K562 (cell line): ENCODE results near the gene ENDOV. TPM values are rescaled to one million over a fixed set of nuclear protein-coding genes. Genes with fewer than 3 reads are reported as not detected.
A peak's percentile ranks its signal among the peaks of the same experiment; 100 is the strongest.

ENCODE experiments used
- ATAC-seq: fragments of 200-7000 bp; cut with Tn5 transposase; 3 replicates; pipeline ENCODE4 v1.9.1; 2020; ENCODE audit warnings: moderate library complexity
- BruUV-seq: library from RNA; stranded (reverse); fragments of 400-500 nt; replicated peaks from 2 replicates; lab custom pipeline; 2021; lab: Mats Ljungman, UMichigan
- CTCF ChIA-PET: fragments of 300-600 bp; formaldehyde crosslinking; extraction: SDS; loops from one replicate; lab custom pipeline; 2021; ENCODE audit warnings: low intra/inter-chr PET ratio; lab: Yijun Ruan, JAX
- POLR2A ChIA-PET: fragments of 300-600, 350-650 bp; sonication (Branson Sonifier 250); formaldehyde crosslinking; extraction: SDS; loops from one replicate; lab custom pipeline; 2021; ENCODE audit warnings: antibody characterized with exemption, inconsistent platforms; lab: Yijun Ruan, JAX
- DNase-seq, 4 experiments: peaks; one replicate each; pipeline versions ENCODE4 v3.0.0 to v3.0.0-alpha.2; 2011 to 2018; ENCODE audit warnings: low spot score in 3 of 4, mixed read lengths in 3 of 4; ENCODE audit errors: extremely low read depth in 1 of 4
- FAIRE-seq: peaks from 2 replicates; lab custom pipeline; 2011; peaks lifted over from hg19 to GRCh38; lab: Jason Lieb, UNC
- H2AFZ ChIP-seq: 2 replicates; pipeline ENCODE4 v1.6.0; 2011; ENCODE audit warnings: low read depth, low read length, control low read depth, inconsistent platforms
- H3K27ac ChIP-seq: fragments of 200-600 bp; 3 replicates; pipeline ENCODE4 v1.8.0; 2011; ENCODE audit warnings: low read depth, mild to moderate bottlenecking, control low read depth, inconsistent platforms, low read length, moderate library complexity, mixed read lengths; ENCODE audit errors: extremely low read depth
- H3K27me3 ChIP-seq, 2 experiments: fragments of 300-600 bp in 1 of 2; 2 replicates in 1 of 2; 3 replicates in 1 of 2; pipeline versions ENCODE4 v1.6.0 to v1.8.0; 2011; ENCODE audit warnings: inconsistent platforms in 2 of 2, low read length in 2 of 2, mild to moderate bottlenecking in 1 of 2, mixed read lengths in 1 of 2, moderate library complexity in 1 of 2; ENCODE audit not compliant: control insufficient read depth in 2 of 2, insufficient read depth in 2 of 2
- H3K36me3 ChIP-seq: fragments of 300-600 bp; 3 replicates; pipeline ENCODE4 v1.8.0; 2011; ENCODE audit warnings: mild to moderate bottlenecking, low read length, inconsistent platforms; ENCODE audit not compliant: control insufficient read depth, insufficient read depth
- H3K4me1 ChIP-seq, 2 experiments: fragments of 200-600 bp in 1 of 2; replicated peaks in 1 of 2; 2 replicates in 1 of 2; 3 replicates in 1 of 2; pipeline versions ENCODE4 v1.5.1 to v1.8.0; 2011; ENCODE audit warnings: inconsistent platforms in 2 of 2, low read length in 2 of 2, mild to moderate bottlenecking in 1 of 2, mixed read lengths in 1 of 2, moderate library complexity in 1 of 2; ENCODE audit not compliant: control insufficient read depth in 2 of 2, insufficient read depth in 2 of 2
- H3K4me2 ChIP-seq: 2 replicates; pipeline ENCODE4 v1.6.1; 2011; ENCODE audit warnings: low read length, control low read depth, inconsistent platforms, mixed read lengths; ENCODE audit not compliant: insufficient read depth
- H3K4me3 ChIP-seq: fragments of 200-600 bp; sonication (generic), shearing (Covaris generic); 2 replicates; pipeline ENCODE4 v1.5.1; 2016; ENCODE audit warnings: control low read depth, inconsistent platforms
- H3K79me2 ChIP-seq: fragments of 200-600 bp; 3 replicates; pipeline ENCODE4 v1.8.0; 2011; ENCODE audit warnings: low read length, inconsistent platforms; ENCODE audit not compliant: control insufficient read depth, insufficient read depth
- H3K9ac ChIP-seq, 2 experiments: 2 replicates each; pipeline versions ENCODE4 v1.6.0 to v1.6.1; 2011; ENCODE audit warnings: low read depth in 2 of 2, low read length in 2 of 2, control low read depth in 1 of 2, inconsistent platforms in 1 of 2, mild to moderate bottlenecking in 1 of 2, mixed read lengths in 1 of 2; ENCODE audit not compliant: insufficient read depth in 1 of 2
- H3K9me1 ChIP-seq: one replicate; pipeline ENCODE4 v1.6.0; 2011; ENCODE audit warnings: inconsistent platforms, mild to moderate bottlenecking, low read length, moderate library complexity; ENCODE audit not compliant: control insufficient read depth, insufficient read depth
- H3K9me3 ChIP-seq: replicated peaks from 2 replicates; pipeline ENCODE4 v1.5.1; 2011; ENCODE audit warnings: low read depth, low read length, inconsistent platforms; ENCODE audit not compliant: control insufficient read depth, insufficient read depth
- H4K20me1 ChIP-seq: replicated peaks from 2 replicates; pipeline ENCODE4 v1.6.1; 2011; ENCODE audit warnings: low read length, inconsistent platforms, mixed read lengths; ENCODE audit not compliant: control insufficient read depth, insufficient read depth
- CREM ChIP-seq: IDR thresholded peaks from 2 replicates; pipeline ENCODE4 v1.6.1; 2014; ENCODE audit warnings: antibody characterized with exemption, low read depth
- ETS1 ChIP-seq: conservative IDR thresholded peaks from 2 replicates; pipeline ENCODE4 v1.6.1; 2011; ENCODE audit warnings: low read depth, mild to moderate bottlenecking, low read length; ENCODE audit not compliant: control insufficient read depth
- ETV1 ChIP-seq: fragments of 450-650 bp; conservative IDR thresholded peaks from 2 replicates; pipeline ENCODE4 v1.6.1; 2016; ENCODE audit warnings: missing genetic modification characterization, control low read depth, low read depth, missing compliant biosample characterization
- FOXA1 ChIP-seq: fragments of 450-650 bp; IDR thresholded peaks from 2 replicates; pipeline ENCODE4 v1.6.1; 2016; ENCODE audit warnings: mild to moderate bottlenecking, borderline replicate concordance
- HNRNPK ChIP-seq: fragments of 200-400 bp; formaldehyde crosslinking; IDR thresholded peaks from one replicate; pipeline ENCODE4 v1.6.1; 2018; ENCODE audit warnings: mild to moderate bottlenecking, low read depth, low read length; ENCODE audit not compliant: poor library complexity, severe bottlenecking
- HSF4 ChIP-seq: fragments of 250-450 bp; sonication (Bioruptor Pico); IDR thresholded peaks from 2 replicates; pipeline ENCODE4 v2.1.2; 2022; ENCODE audit warnings: mild to moderate bottlenecking, moderate library complexity, borderline replicate concordance
- NFIC ChIP-seq: fragments of 450-650 bp; IDR thresholded peaks from 2 replicates; pipeline ENCODE4 v1.6.1; 2017; ENCODE audit warnings: mild to moderate bottlenecking, inconsistent platforms
- RFX7 ChIP-seq: fragments of 250-450 bp; sonication (Bioruptor Pico); IDR thresholded peaks from 2 replicates; pipeline ENCODE4 v1.5.1; 2021; ENCODE audit warnings: mild to moderate bottlenecking
- SMC3 ChIP-seq: conservative IDR thresholded peaks from 2 replicates; pipeline ENCODE4 v1.6.1; 2011; ENCODE audit warnings: low read depth, low read length, improper control_type of control experiment; ENCODE audit not compliant: insufficient read depth
- STAG1 ChIP-seq: sonication (generic); formaldehyde crosslinking; IDR thresholded peaks from 2 replicates; pipeline ENCODE4 v1.5.0; 2020; ENCODE audit warnings: missing genetic modification reagents, borderline replicate concordance
- STAT6 ChIP-seq: sonication (generic); formaldehyde crosslinking; IDR thresholded peaks from 2 replicates; pipeline ENCODE4 v1.8.1; 2023; ENCODE audit warnings: mild to moderate bottlenecking, missing genetic modification reagents
- WGBS: fragments of 100-300 bp; shearing (Covaris generic); methylation state at CpG from one replicate; pipeline ENCODE4 v1.1.6; 2016; ENCODE audit warnings: low coverage, mixed read lengths; ENCODE audit not compliant: insufficient coverage; ENCODE audit errors: missing lambda C conversion rate; 5-methylcytosine and 5-hydroxymethylcytosine counted together
- in situ Hi-C: fragments of 300-500 bp; cut with MboI; formaldehyde crosslinking; loops from 4 replicates; pipeline ENCODE4 v1.15.0; 2018; ENCODE audit warnings: inconsistent platforms, mixed read lengths
- intact Hi-C: fragments of 100-400 bp; cut with micrococcal nuclease; formaldehyde crosslinking; loops from 2 replicates; pipeline ENCODE4 v1.14.2; 2022
- polyA plus RNA-seq, 8 experiments: library from polyadenylated mRNA; depleted of rRNA in 4 of 8; stranded (reverse) in 5 of 8; unstranded in 3 of 8; fragments of >200 nt; fragmentation: Nextera tagmentation in 2 of 8; fragmentation: Illumina TruSeq in 1 of 8; extraction: Ambion mirVana in 2 of 8; extraction: Trizol in 1 of 8; gene quantifications; 2 replicates each; pipeline versions ENCODE4 v1.2.1 to v1.2.3, GENCODE V29; 2011 to 2014; ENCODE audit warnings: inconsistent platforms in 1 of 8, missing spikeins in 1 of 8
- total RNA-seq, 7 experiments: library from RNA; depleted of rRNA in 6 of 7; stranded (reverse); fragments of >200 nt in 6 of 7; fragmentation: Illumina TruSeq in 2 of 7; extraction: Trizol in 2 of 7; gene quantifications; 2 replicates each; pipeline versions ENCODE4 v1.2.1 to v1.2.3, GENCODE V29; 2011 to 2021; ENCODE audit warnings: low replicate concordance in 1 of 7
- TF ChIP-seq, protein P1 (sequence below): fragments of 450-650 bp; formaldehyde crosslinking; IDR thresholded peaks from 2 replicates; pipeline ENCODE4 v1.4.0; 2020; ENCODE audit warnings: mild to moderate bottlenecking, mixed read lengths

Gene ENDOV
- total and polyA plus RNA-seq, 9 of the 15 experiments (the other 6 are each of a cell fraction or from before 2014, with no cell fraction given): 1.2 to 8.2 (median 3.7) TPM

- no peak for TF ChIP-seq ETS1
Observed at GRCh38 chr17:80425835-80426426, 11.0 kb downstream of the ENDOV start (continued).

DNA sequence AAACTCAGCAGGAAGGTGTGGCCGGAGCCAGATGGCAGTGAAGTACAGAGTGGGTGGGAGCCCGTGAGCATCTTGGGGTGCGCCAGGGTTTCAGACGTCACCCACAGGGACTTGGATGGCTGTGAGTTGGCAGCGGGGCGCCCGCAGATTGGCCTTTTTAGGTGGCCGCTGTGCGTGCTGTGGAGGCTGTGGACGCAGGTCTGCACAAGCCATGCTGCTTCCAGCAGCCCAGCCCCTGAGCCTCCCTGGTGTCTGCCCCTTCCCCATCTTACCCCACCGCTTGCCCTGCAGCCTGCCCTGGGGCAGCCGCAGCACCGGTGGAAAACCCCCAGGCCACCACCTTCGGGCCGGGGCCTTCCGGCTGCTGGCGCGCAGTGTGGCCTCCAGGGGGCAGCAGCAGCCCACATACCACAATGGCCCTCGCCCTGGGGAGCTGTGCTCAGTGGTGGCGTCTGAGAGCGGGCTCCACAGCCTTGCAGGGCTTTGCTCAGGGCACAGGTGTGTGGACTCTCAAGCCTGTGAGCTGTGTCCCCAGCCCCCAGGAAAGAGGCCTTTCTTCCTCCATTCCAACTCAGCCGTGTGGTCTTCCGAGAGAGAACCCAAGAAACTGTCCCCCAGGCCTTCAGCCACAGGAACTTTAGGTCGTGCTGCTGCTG, 11.8 kb downstream of the ENDOV start:
- no peaks in the 10 kb centered on the region for H3K79me2 ChIP-seq
- no TSS peak for BruUV-seq
- CTCF ChIA-PET: interaction anchor here (0.5 to 2.7 kb wide), 9 partner anchors 87 to 554 kb away, joined by 3 to 38 read pairs (median 8); no protein-coding TSS in a partner anchor
- ATAC-seq (peak; percentile 98), DNase-seq (peak; percentile 84 to 90 (median 90)), FAIRE-seq (peak; percentile 86)
- H3K9ac ChIP-seq: peak overlapping the region in 1 of 2 experiments; percentile 77; a peak in 2 of 4 replicates
- no peak overlapping the region for H3K4me3 ChIP-seq
- WGBS: 23% methylated on average over 23 of the region's 24 CpGs
- H3K9me3 ChIP-seq: no peaks in the 10 kb centered on the region
- H3K27ac ChIP-seq: no peak overlapping the region
- intact Hi-C loops (loop anchor here (1.0 to 5.0 kb wide), 4 partner anchors 149 to 556 kb away; no protein-coding TSS in a partner anchor), in situ Hi-C loops (loop anchor here (5.0 kb wide), 2 partner anchors 151 to 556 kb away; no protein-coding TSS in a partner anchor)
- peaks cover 23 to 93% of the 10 kb centered on the region in 2 experiments; a peak in 4 of 5 replicates for H3K27me3 ChIP-seq
- H3K4me1 ChIP-seq: peaks cover 0 to 57% of the 10 kb centered on the region in 2 experiments; a peak in 2 of 5 replicates
- peaks cover 34% of the 10 kb centered on the region for H4K20me1 ChIP-seq
- H3K9me1 ChIP-seq: no peaks in the 10 kb centered on the region
- POLR2A ChIA-PET: interaction anchor here (0.6 to 1.0 kb wide), 4 partner anchors 20 to 511 kb away, joined by 3 to 4 read pairs (median 3); partner anchors contain the start of gene GAA
- no peaks in the 10 kb centered on the region for H3K36me3 ChIP-seq
- H3K4me2 ChIP-seq: peak overlapping the region; percentile 9; the same call in 1 of the 2 replicates
- peak overlapping the region; percentile 42; the same call in 1 of the 2 replicates for H2AFZ ChIP-seq
- TF ChIP-seq ETV1 (tag) (peak; percentile 79), RFX7 (no peak), CREM (peak; percentile 25; the same call in 1 of the 2 replicates), HSF4 (no peak), STAG1 (peak; percentile 99), NFIC (no peak), STAT6 (CRISPR knock-in tag) (no peak), FOXA1 (no peak), SMC3 (peak; percentile 99), HNRNPK (no peak)
- TF ChIP-seq, protein P1, sequence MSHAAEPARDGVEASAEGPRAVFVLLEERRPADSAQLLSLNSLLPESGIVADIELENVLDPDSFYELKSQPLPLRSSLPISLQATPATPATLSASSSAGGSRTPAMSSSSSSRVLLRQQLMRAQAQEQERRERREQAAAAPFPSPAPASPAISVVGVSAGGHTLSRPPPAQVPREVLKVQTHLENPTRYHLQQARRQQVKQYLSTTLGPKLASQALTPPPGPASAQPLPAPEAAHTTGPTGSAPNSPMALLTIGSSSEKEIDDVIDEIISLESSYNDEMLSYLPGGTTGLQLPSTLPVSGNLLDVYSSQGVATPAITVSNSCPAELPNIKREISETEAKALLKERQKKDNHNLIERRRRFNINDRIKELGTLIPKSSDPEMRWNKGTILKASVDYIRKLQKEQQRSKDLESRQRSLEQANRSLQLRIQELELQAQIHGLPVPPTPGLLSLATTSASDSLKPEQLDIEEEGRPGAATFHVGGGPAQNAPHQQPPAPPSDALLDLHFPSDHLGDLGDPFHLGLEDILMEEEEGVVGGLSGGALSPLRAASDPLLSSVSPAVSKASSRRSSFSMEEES (CRISPR knock-in tag): no peak
